Parathyroid adenoma (tissue), 2 donors: ENCODE data around the gene LPIN1.

Experiments
- H2AFZ ChIP-seq: fragments of 300-600 bp; sonication (generic); one replicate; pipeline ENCODE4 v1.7.0; 2017; ENCODE audit warnings: antibody characterized with exemption, mild to moderate bottlenecking
- H3K27ac ChIP-seq: fragments of 300-600 bp; sonication (generic); one replicate; pipeline ENCODE4 v1.7.0; 2017
- H3K27me3 ChIP-seq: fragments of 300-600 bp; sonication (generic); one replicate; pipeline ENCODE4 v1.7.0; 2017; ENCODE audit warnings: low read length; ENCODE audit not compliant: control insufficient read depth, insufficient read depth
- H3K36me3 ChIP-seq: fragments of 300-600 bp; sonication (generic); one replicate; pipeline ENCODE4 v1.7.0; 2017; ENCODE audit warnings: low read length; ENCODE audit not compliant: control insufficient read depth, insufficient read depth
- H3K4me1 ChIP-seq: fragments of 300-600 bp; sonication (generic); one replicate; pipeline ENCODE4 v1.7.0; 2017; ENCODE audit warnings: control low read depth
- H3K4me2 ChIP-seq: fragments of 300-600 bp; sonication (generic); one replicate; pipeline ENCODE4 v1.7.0; 2017; ENCODE audit warnings: low read length
- H3K4me3 ChIP-seq: fragments of 300-600 bp; sonication (generic); one replicate; pipeline ENCODE4 v1.7.0; 2017; ENCODE audit warnings: low read depth, low read length
- H3K79me2 ChIP-seq: fragments of 300-600 bp; sonication (generic); one replicate; pipeline ENCODE4 v1.7.0; 2017; ENCODE audit warnings: control low read depth
- H3K9ac ChIP-seq: fragments of 300-600 bp; sonication (generic); one replicate; pipeline ENCODE4 v1.7.0; 2017; ENCODE audit warnings: mild to moderate bottlenecking
- H3K9me3 ChIP-seq: fragments of 300-600 bp; sonication (generic); one replicate; pipeline ENCODE4 v1.7.0; 2017; ENCODE audit warnings: low read length; ENCODE audit not compliant: control insufficient read depth
- CTCF ChIP-seq: fragments of 300-600 bp; sonication (generic); IDR thresholded peaks from one replicate; pipeline ENCODE4 v1.7.0; 2017; ENCODE audit warnings: antibody characterized with exemption, mild to moderate bottlenecking
- donor health status: primary hyperparathyroidism.

Gene LPIN1

GRCh38 chr2:11719230-11719977 is 27.0 kb upstream of the LPIN1 start:
- no peak overlapping the region for H3K9ac ChIP-seq
- H3K36me3 ChIP-seq: no peaks in the 10 kb centered on the region
- H3K9me3 ChIP-seq: no peaks in the 10 kb centered on the region
- H3K79me2 ChIP-seq: no peaks in the 10 kb centered on the region
- H3K4me3 ChIP-seq: no peak overlapping the region
- no peaks in the 10 kb centered on the region for H3K4me1 ChIP-seq
- H2AFZ ChIP-seq: no peak overlapping the region
- no peak overlapping the region for H3K27ac ChIP-seq
- no peak for TF ChIP-seq CTCF
- H3K4me2 ChIP-seq: no peak overlapping the region
- H3K27me3 ChIP-seq: no peaks in the 10 kb centered on the region

GRCh38 chr2:11720752-11721151 is 25.7 kb upstream of the LPIN1 start:
- Histone ChIP-seq H3K4me1 (no peaks in the 10 kb centered on the region), H3K4me2 (no peak overlapping the region), H3K27ac (no peak overlapping the region), H3K9ac (no peak overlapping the region), H3K4me3 (no peak overlapping the region), H3K79me2 (no peaks in the 10 kb centered on the region), H3K36me3 (no peaks in the 10 kb centered on the region), H2AFZ (no peak overlapping the region), H3K9me3 (no peaks in the 10 kb centered on the region), H3K27me3 (no peaks in the 10 kb centered on the region)
- no peak for TF ChIP-seq CTCF

- Histone ChIP-seq H3K36me3 (no peaks in the 10 kb centered on the region), H3K27me3 (no peaks in the 10 kb centered on the region), H3K9me3 (no peaks in the 10 kb centered on the region), H3K4me2 (no peak overlapping the region), H3K4me3 (no peak overlapping the region), H3K79me2 (no peaks in the 10 kb centered on the region), H2AFZ (no peak overlapping the region), H3K9ac (no peak overlapping the region), H3K27ac (no peak overlapping the region), H3K4me1 (peaks cover 8% of the 10 kb centered on the region)
- no peak for TF ChIP-seq CTCF
These were observed 24.0 kb upstream of the LPIN1 start for GRCh38 chr2:11722292-11723060.

- no peak for TF ChIP-seq CTCF
These were observed 23.4 kb upstream of the LPIN1 start for GRCh38 chr2:11723061-11723371.

More at GRCh38 chr2:11723061-11723371, 23.4 kb upstream of the LPIN1 start:
- Histone ChIP-seq H3K36me3 (no peaks in the 10 kb centered on the region), H3K79me2 (no peaks in the 10 kb centered on the region), H3K4me1 (peaks cover 8% of the 10 kb centered on the region), H3K4me3 (no peak overlapping the region), H3K9me3 (no peaks in the 10 kb centered on the region), H3K9ac (no peak overlapping the region), H3K4me2 (no peak overlapping the region), H3K27ac (no peak overlapping the region), H2AFZ (no peak overlapping the region), H3K27me3 (no peaks in the 10 kb centered on the region)
